Keratinocyte (primary cell): ENCODE measurements around the gene DDX31. TPM values are rescaled to one million over a fixed set of nuclear protein-coding genes. Genes with fewer than 3 reads are reported as not detected.

Source experiments
- DNase-seq: peaks from one replicate; pipeline ENCODE4 v3.0.0-alpha.2; 2011; ENCODE audit warnings: low read depth, missing footprints, low spot score
- FAIRE-seq: peaks from 2 replicates; lab custom pipeline; 2011; peaks lifted over from hg19 to GRCh38; lab: Jason Lieb, UNC
- H2AFZ ChIP-seq: 2 replicates; pipeline ENCODE4 v1.6.0; 2012; ENCODE audit warnings: low read length, control low read depth, inconsistent platforms; ENCODE audit not compliant: control insufficient read depth
- H3K27ac ChIP-seq: 2 replicates; pipeline ENCODE4 v1.5.1; 2011; ENCODE audit warnings: low read length; ENCODE audit not compliant: control insufficient read depth, insufficient read depth
- H3K27me3 ChIP-seq: 3 replicates; pipeline ENCODE4 v1.6.0; 2011; ENCODE audit warnings: low read length; ENCODE audit not compliant: control insufficient read depth, insufficient read depth; ENCODE audit errors: extremely low read depth
- H3K36me3 ChIP-seq, 2 experiments: 2 replicates in 1 of 2; 3 replicates in 1 of 2; pipeline ENCODE4 v1.5.1; 2011; ENCODE audit warnings: low read length in 2 of 2, mild to moderate bottlenecking in 1 of 2; ENCODE audit not compliant: control insufficient read depth in 2 of 2, insufficient read depth in 2 of 2; ENCODE audit errors: extremely low read depth in 1 of 2
- H3K4me1 ChIP-seq: 3 replicates; pipeline ENCODE4 v1.5.1; 2011; ENCODE audit warnings: low read length; ENCODE audit not compliant: control insufficient read depth, insufficient read depth; ENCODE audit errors: extremely low read depth
- H3K4me2 ChIP-seq: 3 replicates; pipeline ENCODE4 v1.6.0; 2011; ENCODE audit warnings: low read depth, low read length; ENCODE audit not compliant: control insufficient read depth, insufficient read depth; ENCODE audit errors: extremely low read depth
- H3K4me3 ChIP-seq, 3 experiments: fragments of 200-600 bp in 1 of 3; sonication (generic) in 1 of 3; 2 replicates in 2 of 3; 3 replicates in 1 of 3; pipeline ENCODE4 v1.5.1; 2011 to 2016; ENCODE audit warnings: low read length in 3 of 3, mild to moderate bottlenecking in 3 of 3, control low read depth in 2 of 3, inconsistent platforms in 1 of 3, low read depth in 1 of 3, mixed read lengths in 1 of 3, mixed run types in 1 of 3, moderate library complexity in 1 of 3; ENCODE audit not compliant: control insufficient read depth in 2 of 3, insufficient read depth in 2 of 3; ENCODE audit errors: extremely low read depth in 1 of 3
- H3K79me2 ChIP-seq: 2 replicates; pipeline ENCODE4 v1.6.0; 2012; ENCODE audit warnings: low read length; ENCODE audit not compliant: control insufficient read depth, insufficient read depth
- H3K9ac ChIP-seq: 3 replicates; pipeline ENCODE4 v1.6.0; 2011; ENCODE audit warnings: low read length; ENCODE audit not compliant: control insufficient read depth, insufficient read depth; ENCODE audit errors: extremely low read depth
- H3K9me1 ChIP-seq: 3 replicates; pipeline ENCODE4 v1.6.0; 2011; ENCODE audit warnings: low read length; ENCODE audit not compliant: control insufficient read depth, insufficient read depth; ENCODE audit errors: extremely low read depth
- H3K9me3 ChIP-seq: 2 replicates; pipeline ENCODE4 v1.5.1; 2012; ENCODE audit warnings: low read depth, low read length; ENCODE audit not compliant: control insufficient read depth
- H4K20me1 ChIP-seq: 3 replicates; pipeline ENCODE4 v1.6.0; 2011; ENCODE audit warnings: low read length; ENCODE audit not compliant: control insufficient read depth, insufficient read depth; ENCODE audit errors: extremely low read depth
- CTCF ChIP-seq, 3 experiments: IDR thresholded peaks in 1 of 3; conservative IDR thresholded peaks in 1 of 3; optimal IDR thresholded peaks in 1 of 3; 2 replicates in 2 of 3; 3 replicates in 1 of 3; pipeline versions ENCODE3 to v1.5.1; 2011; ENCODE audit warnings: low read length in 3 of 3, mild to moderate bottlenecking in 3 of 3, moderate library complexity in 2 of 3, control low read depth in 1 of 3, inconsistent platforms in 1 of 3; ENCODE audit not compliant: insufficient read depth in 2 of 3; ENCODE audit errors: extremely low read depth in 1 of 3
- EZH2 ChIP-seq: IDR thresholded peaks from one replicate; pipeline ENCODE4 v1.6.1; 2012; ENCODE audit warnings: inconsistent platforms, mild to moderate bottlenecking, low read length, moderate library complexity
- dilution Hi-C: fragments of 300-500 bp; cut with MboI; formaldehyde crosslinking; loops from one replicate; pipeline ENCODE4 v1.7.0; 2020; ENCODE audit warnings: low sequenced_read_pairs; ENCODE audit not compliant: extremely low pct_ligation_motif_present
- polyA plus RNA-seq, 5 experiments: library from polyadenylated mRNA; depleted of rRNA in 3 of 5; stranded (reverse) in 3 of 5; stranded (forward) in 1 of 5; unstranded in 1 of 5; fragments of >200 nt; gene quantifications; 1 replicate in 1 of 5; 2 replicates in 3 of 5; 3 replicates in 1 of 5; pipeline versions ENCODE4 v1.2.1 to v1.2.3, GENCODE V29; 2011 to 2012; ENCODE audit warnings: missing spikeins in 2 of 5, low read depth in 1 of 5, low replicate concordance in 1 of 5

DDX31 gene
- polyA plus RNA-seq, 1 donor (not counting 4 experiments of a cell fraction or from before 2014, with no cell fraction given) = 21.0 TPM

DNA sequence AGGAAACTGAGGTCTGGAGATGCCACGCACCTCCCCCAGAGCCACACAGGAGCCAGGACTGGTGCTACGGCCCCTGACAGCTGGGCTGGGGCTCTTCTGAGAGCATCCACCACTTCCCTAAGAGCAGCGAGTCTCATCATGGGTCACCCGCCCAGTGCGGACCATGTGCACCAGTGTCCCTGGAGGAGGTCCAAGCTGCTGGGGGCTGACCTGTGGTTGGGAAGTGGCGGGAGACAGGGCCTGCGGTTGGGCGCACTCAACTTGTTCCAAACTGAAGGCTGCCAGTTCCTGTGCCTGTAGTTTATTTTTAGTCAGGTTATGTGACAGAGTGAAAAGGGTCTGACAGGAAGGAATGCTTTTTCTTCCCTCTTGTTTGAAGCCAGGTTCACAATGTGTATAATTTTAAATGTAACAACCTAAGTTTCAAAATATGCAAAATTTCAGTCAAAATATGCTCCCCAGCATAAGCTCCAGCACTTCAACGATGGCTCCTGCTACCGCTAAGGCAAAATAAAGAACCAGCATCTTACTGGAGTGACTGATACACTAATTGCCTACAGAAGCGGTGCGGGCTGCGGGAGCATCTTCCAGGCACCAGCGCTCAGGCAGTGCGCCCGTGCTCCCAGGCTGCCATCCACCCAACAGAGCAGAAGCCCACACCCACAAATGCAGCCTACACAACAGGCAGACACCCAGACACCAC lies 72.6 kb downstream of the DDX31 start:
- no peaks in the 10 kb centered on the region for H3K9me3 ChIP-seq
- H3K4me3 ChIP-seq = no peak overlapping the region
- no peak overlapping the region for H3K27ac ChIP-seq
- no peaks in the 10 kb centered on the region for H4K20me1 ChIP-seq
- no peaks in the 10 kb centered on the region for H3K4me1 ChIP-seq
- H3K4me2 ChIP-seq = no peak overlapping the region
- no peaks in the 10 kb centered on the region for H3K9me1 ChIP-seq
- dilution Hi-C loops = no loop called here
- no peak overlapping the region for H2AFZ ChIP-seq
- H3K9ac ChIP-seq = no peak overlapping the region
- TF ChIP-seq EZH2 (no peak), CTCF (optimal IDR thresholded peaks at IDR 0.05 in 1 of 3, IDR thresholded peaks at IDR 0.05 in 1 of 3, conservative IDR thresholded peaks at IDR 0.05 in 1 of 3; ENCODE audit: extremely low read depth in 1 of 3, insufficient read depth in 2 of 3, low read length in 3 of 3) (no peak)
- DNase-seq (no peak), FAIRE-seq (no peak)
- no peaks in the 10 kb centered on the region for H3K79me2 ChIP-seq
- H3K27me3 ChIP-seq = no peaks in the 10 kb centered on the region
- peaks cover 14 to 19% of the 10 kb centered on the region in 2 experiments for H3K36me3 ChIP-seq

DNA sequence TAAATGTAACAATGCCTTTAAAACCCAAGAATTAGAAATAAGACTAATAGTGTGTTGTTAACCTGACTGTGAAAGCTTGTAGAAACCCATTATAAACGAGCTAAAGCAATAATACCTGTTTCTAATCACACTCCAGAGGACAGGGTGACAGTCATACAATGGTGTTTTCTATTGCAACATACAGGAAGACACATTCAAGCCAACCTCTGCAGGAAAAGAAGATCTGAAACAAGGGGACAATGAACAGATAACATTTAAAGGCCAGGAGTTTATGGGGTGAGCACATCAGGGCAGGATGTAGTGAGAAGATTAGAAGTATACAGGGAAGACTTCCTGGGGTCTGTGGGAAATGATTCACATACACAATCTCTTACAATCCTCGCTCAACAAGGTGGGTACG lies 73.6 kb downstream of the DDX31 start:
- no peaks in the 10 kb centered on the region for H3K4me1 ChIP-seq
- peaks cover 6% of the 10 kb centered on the region for H3K27me3 ChIP-seq
- H3K27ac ChIP-seq = no peak overlapping the region
- H3K79me2 ChIP-seq = no peaks in the 10 kb centered on the region
- dilution Hi-C loops = no loop called here
- H3K4me2 ChIP-seq = no peak overlapping the region
- H3K36me3 ChIP-seq = peaks cover 12 to 19% of the 10 kb centered on the region in 2 experiments
- no peak for FAIRE-seq
- no peak overlapping the region for H3K9ac ChIP-seq
- DNase-seq = no peak
- no peaks in the 10 kb centered on the region for H3K9me1 ChIP-seq
- no peak overlapping the region for H2AFZ ChIP-seq
- H3K4me3 ChIP-seq = no peak overlapping the region
- H4K20me1 ChIP-seq = no peaks in the 10 kb centered on the region
- TF ChIP-seq CTCF (optimal IDR thresholded peaks at IDR 0.05 in 1 of 3, IDR thresholded peaks at IDR 0.05 in 1 of 3, conservative IDR thresholded peaks at IDR 0.05 in 1 of 3; ENCODE audit: extremely low read depth in 1 of 3, insufficient read depth in 2 of 3, low read length in 3 of 3) (no peak), EZH2 (no peak)
- H3K9me3 ChIP-seq = no peaks in the 10 kb centered on the region
